Muscle layer of colon (tissue), 2 donors: ENCODE results near the gene ASCL4.
"Not testable (repeated sequence)": the region's sequence is repeated elsewhere in the genome, so short reads cannot be mapped to it uniquely, and the experiment has no call there.

Source experiments
- H3K27ac ChIP-seq: one replicate; pipeline ENCODE4 v1.7.0; 2013; ENCODE audit warnings: low read depth, mild to moderate bottlenecking, low read length, moderate library complexity
- H3K27me3 ChIP-seq, 2 donors: one replicate each; pipeline ENCODE4 v1.7.0; 2013; ENCODE audit warnings: low read length in 2 of 2, mild to moderate bottlenecking in 2 of 2; ENCODE audit not compliant: insufficient read depth in 2 of 2, control insufficient read depth in 1 of 2
- H3K36me3 ChIP-seq: one replicate; pipeline ENCODE4 v1.7.0; 2013; ENCODE audit warnings: mild to moderate bottlenecking, low read length; ENCODE audit not compliant: insufficient read depth
- H3K4me1 ChIP-seq: one replicate; pipeline ENCODE4 v1.7.0; 2013; ENCODE audit warnings: mild to moderate bottlenecking, low read length; ENCODE audit not compliant: insufficient read depth
- H3K4me3 ChIP-seq, 2 donors: one replicate each; pipeline ENCODE4 v1.7.0; 2013; ENCODE audit warnings: low read length in 2 of 2, low read depth in 1 of 2, mild to moderate bottlenecking in 1 of 2, moderate library complexity in 1 of 2
- H3K9ac ChIP-seq: one replicate; pipeline ENCODE4 v1.7.0; 2013; ENCODE audit warnings: low read length
- H3K9me3 ChIP-seq: one replicate; pipeline ENCODE4 v1.7.0; 2013; ENCODE audit warnings: mild to moderate bottlenecking, low read length
- donor health status: abdominal sarcoma.
- donor health status: Adenocarcinoma of cecum.

The ASCL4 gene

GRCh38 chr12:107774349-107775029 is at the start of gene ASCL4:
Gene ASCL4 (plus strand): TSS chr12:107774704. CDS start chr12:107775219, 515 bp downstream.
- Histone ChIP-seq H3K4me1 (no peaks in the 10 kb centered on the region), H3K4me3 (peak within 1 kb of the TSS in 1 of 2 donors; percentile 1), H3K27ac (no peak within 1 kb of the TSS), H3K9me3 (no peaks in the 10 kb centered on the region), H3K36me3 (no peaks in the 10 kb centered on the region), H3K9ac (no peak within 1 kb of the TSS), H3K27me3 (peaks cover 19 to 25% of the 10 kb centered on the region in 2 donors)

GRCh38 chr12:107727327-107727726 is 47.2 kb upstream of the ASCL4 start:
- H3K9me3 ChIP-seq, H3K4me3 ChIP-seq, H3K9ac ChIP-seq, H3K27ac ChIP-seq, H3K4me1 ChIP-seq, H3K27me3 ChIP-seq, H3K36me3 ChIP-seq: not testable (repeated sequence)

GRCh38 chr12:107727742-107728141 is 46.8 kb upstream of the ASCL4 start:
- H3K36me3 ChIP-seq, H3K4me3 ChIP-seq, H3K9ac ChIP-seq, H3K27me3 ChIP-seq, H3K9me3 ChIP-seq, H3K4me1 ChIP-seq, H3K27ac ChIP-seq: not testable (repeated sequence)

- no peaks in the 10 kb centered on the region for H3K9me3 ChIP-seq
- no peaks in the 10 kb centered on the region for H3K27me3 ChIP-seq
- H3K4me3 ChIP-seq: no peak overlapping the region
- no peaks in the 10 kb centered on the region for H3K4me1 ChIP-seq
- no peak overlapping the region for H3K9ac ChIP-seq
- peaks cover 25% of the 10 kb centered on the region for H3K36me3 ChIP-seq
- no peak overlapping the region for H3K27ac ChIP-seq
Observed at GRCh38 chr12:107730618-107731341, 43.7 kb upstream of the ASCL4 start.

- Histone ChIP-seq H3K36me3 (peaks cover 31% of the 10 kb centered on the region), H3K4me1 (no peaks in the 10 kb centered on the region), H3K9me3 (no peaks in the 10 kb centered on the region), H3K27ac (no peak overlapping the region), H3K27me3 (no peaks in the 10 kb centered on the region), H3K9ac (no peak overlapping the region), H3K4me3 (no peak overlapping the region)
Observed at GRCh38 chr12:107731366-107731765, 43.1 kb upstream of the ASCL4 start.

- H3K27ac ChIP-seq: no peak overlapping the region
Observed at GRCh38 chr12:107732365-107732764, 42.1 kb upstream of the ASCL4 start.

GRCh38 chr12:107734139-107734538 is 40.4 kb upstream of the ASCL4 start:
- Histone ChIP-seq H3K27me3 (no peaks in the 10 kb centered on the region), H3K4me1 (no peaks in the 10 kb centered on the region), H3K36me3 (peaks cover 57% of the 10 kb centered on the region), H3K4me3 (no peak overlapping the region), H3K9me3 (no peaks in the 10 kb centered on the region), H3K9ac (no peak overlapping the region), H3K27ac (no peak overlapping the region)

More at GRCh38 chr12:107732365-107732764, 42.1 kb upstream of the ASCL4 start:
- H3K36me3 ChIP-seq: peaks cover 41% of the 10 kb centered on the region
- no peaks in the 10 kb centered on the region for H3K27me3 ChIP-seq
- no peaks in the 10 kb centered on the region for H3K9me3 ChIP-seq
- H3K4me1 ChIP-seq: no peaks in the 10 kb centered on the region
- H3K9ac ChIP-seq: no peak overlapping the region
- no peak overlapping the region for H3K4me3 ChIP-seq

GRCh38 chr12:107735763-107736162 is 38.7 kb upstream of the ASCL4 start:
- Histone ChIP-seq H3K27ac (no peak overlapping the region), H3K4me1 (no peaks in the 10 kb centered on the region), H3K36me3 (peaks cover 65% of the 10 kb centered on the region)

GRCh38 chr12:107736914-107737313 is 37.6 kb upstream of the ASCL4 start:
- H3K4me1 ChIP-seq: no peaks in the 10 kb centered on the region

More at GRCh38 chr12:107735763-107736162, 38.7 kb upstream of the ASCL4 start:
- H3K9me3 ChIP-seq: no peaks in the 10 kb centered on the region
- no peaks in the 10 kb centered on the region for H3K27me3 ChIP-seq
- no peak overlapping the region for H3K9ac ChIP-seq
- no peak overlapping the region for H3K4me3 ChIP-seq

GRCh38 chr12:107748472-107748871 is 26.0 kb upstream of the ASCL4 start:
- Histone ChIP-seq H3K27ac (no peak overlapping the region), H3K27me3 (no peaks in the 10 kb centered on the region), H3K4me3 (no peak overlapping the region), H3K4me1 (no peaks in the 10 kb centered on the region), H3K9ac (no peak overlapping the region), H3K36me3 (peaks cover 56% of the 10 kb centered on the region), H3K9me3 (no peaks in the 10 kb centered on the region)

More at GRCh38 chr12:107736914-107737313, 37.6 kb upstream of the ASCL4 start:
- no peaks in the 10 kb centered on the region for H3K9me3 ChIP-seq
- H3K9ac ChIP-seq: no peak overlapping the region
- no peak overlapping the region for H3K4me3 ChIP-seq
- no peak overlapping the region for H3K27ac ChIP-seq
- no peaks in the 10 kb centered on the region for H3K27me3 ChIP-seq
- peaks cover 77% of the 10 kb centered on the region for H3K36me3 ChIP-seq

GRCh38 chr12:107749083-107749482 is 25.4 kb upstream of the ASCL4 start:
- H3K27me3 ChIP-seq: no peaks in the 10 kb centered on the region

More at GRCh38 chr12:107749083-107749482, 25.4 kb upstream of the ASCL4 start:
- H3K9me3 ChIP-seq: no peaks in the 10 kb centered on the region
- no peak overlapping the region for H3K4me3 ChIP-seq
- H3K9ac ChIP-seq: no peak overlapping the region
- H3K36me3 ChIP-seq: peaks cover 56% of the 10 kb centered on the region
- no peaks in the 10 kb centered on the region for H3K4me1 ChIP-seq
- H3K27ac ChIP-seq: no peak overlapping the region
